Stimulated activated naive CD8-positive, alpha-beta T cell treated with anti-CD3 and anti-CD28 coated beads, Interleukin-15, amount 100 ng/mL, for 72 hours (primary cell): ENCODE data around the gene ILDR1.

Source experiments
- ATAC-seq: fragments of 150-1000 bp; cut with Tn5 transposase; 2 replicates; pipeline ENCODE4 v1.10.0; 2021; ENCODE audit warnings: mild to moderate bottlenecking, moderate library complexity
- DNase-seq, 2 donors: peaks; one replicate each; pipeline ENCODE4 v3.0.0; 2021 to 2022
- H3K27ac Mint-ChIP-seq, 2 donors: one replicate each; pipeline ENCODE4 v1.8.0; 2022; ENCODE audit warnings: mild to moderate bottlenecking in 2 of 2, mixed read lengths in 2 of 2, moderate library complexity in 2 of 2
- H3K27me3 Mint-ChIP-seq: one replicate; pipeline ENCODE4 v1.8.0; 2022; ENCODE audit warnings: mixed read lengths
- H3K4me1 Mint-ChIP-seq: one replicate; pipeline ENCODE4 v1.8.0; 2022; ENCODE audit warnings: mild to moderate bottlenecking, mixed read lengths
- H3K4me3 Mint-ChIP-seq, 2 donors: one replicate each; pipeline ENCODE4 v1.8.0; 2022; ENCODE audit warnings: mild to moderate bottlenecking in 2 of 2, mixed read lengths in 2 of 2, moderate library complexity in 1 of 2
- H3K9me3 Mint-ChIP-seq, 2 donors: one replicate each; pipeline ENCODE4 v1.8.0; 2022; ENCODE audit warnings: mixed read lengths in 2 of 2

Gene ILDR1

DNA sequence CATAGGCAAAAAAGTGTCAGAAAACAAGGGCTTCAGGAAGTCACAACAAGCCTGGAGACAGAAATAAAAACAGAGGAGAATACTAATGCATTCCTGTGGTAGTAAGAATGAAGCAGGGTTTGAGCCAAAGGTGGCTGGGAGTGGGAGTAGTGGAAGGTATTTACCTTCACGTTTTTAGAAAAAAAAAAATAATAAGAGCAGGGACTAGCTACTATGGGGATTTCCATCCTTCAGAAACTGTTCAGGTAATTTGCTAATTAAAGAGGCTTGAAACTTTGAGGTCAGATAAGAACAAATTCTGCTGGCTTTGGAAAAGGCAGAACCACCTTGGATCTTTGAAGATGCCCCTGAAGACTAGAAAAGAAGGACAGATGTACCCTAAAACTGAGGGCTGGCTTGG lies 18.4 kb downstream of the ILDR1 start:
- Mint-ChIP-seq H3K27ac (no peak overlapping the region), H3K4me1 (peaks cover 16% of the 10 kb centered on the region), H3K4me3 (no peak overlapping the region), H3K9me3 (no peaks in the 10 kb centered on the region), H3K27me3 (peaks cover 23% of the 10 kb centered on the region)
- ATAC-seq (no peak), DNase-seq (no peak)

DNA sequence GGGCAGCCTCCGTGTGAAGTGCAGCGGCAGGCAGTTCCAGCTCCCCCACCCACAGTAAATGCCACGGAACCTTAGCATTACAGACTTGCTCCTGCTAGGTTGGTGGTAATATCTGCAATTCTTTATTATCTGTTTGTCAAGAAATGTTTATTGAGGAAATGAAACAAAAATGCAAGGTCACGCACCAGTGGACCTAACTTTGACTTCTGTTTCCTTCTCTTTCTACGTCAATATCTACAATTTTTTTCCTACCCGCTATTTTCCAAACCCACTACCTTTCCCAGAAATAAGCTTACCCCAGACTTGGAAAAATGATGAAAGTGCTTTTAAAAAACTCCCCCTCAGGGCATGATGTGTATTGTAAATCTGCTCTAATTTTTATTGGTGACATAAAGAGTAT lies 18.9 kb downstream of the ILDR1 start:
- ATAC-seq (no peak), DNase-seq (no peak)
- Mint-ChIP-seq H3K4me1 (peaks cover 20% of the 10 kb centered on the region), H3K9me3 (no peaks in the 10 kb centered on the region), H3K27me3 (peaks cover 23% of the 10 kb centered on the region), H3K4me3 (peak overlapping the region in 1 of 2 donors; percentile 6), H3K27ac (no peak overlapping the region)

DNA sequence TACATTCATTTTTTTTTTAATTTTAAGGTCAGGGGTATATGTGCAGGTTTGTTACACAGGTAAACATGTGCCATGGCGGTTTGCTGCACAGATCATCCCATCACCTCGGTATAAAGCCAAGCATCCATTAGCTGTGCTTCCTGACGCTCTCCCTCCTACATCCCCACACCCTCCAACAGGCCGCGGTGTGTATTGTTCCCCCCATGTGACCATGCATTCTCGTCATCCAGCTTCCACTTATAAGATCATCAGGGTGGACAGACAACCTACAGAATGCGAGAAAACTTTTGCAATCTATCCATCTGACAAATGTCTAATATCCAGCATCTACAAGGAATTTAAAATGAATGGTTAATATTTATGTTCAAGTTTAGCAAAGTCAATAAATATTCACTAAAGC lies 19.4 kb downstream of the ILDR1 start:
- ATAC-seq (no peak), DNase-seq (no peak)
- H3K27ac Mint-ChIP-seq = no peak overlapping the region
- H3K9me3 Mint-ChIP-seq = no peaks in the 10 kb centered on the region
- peaks cover 24% of the 10 kb centered on the region for H3K4me1 Mint-ChIP-seq
- no peak overlapping the region for H3K4me3 Mint-ChIP-seq
- peaks cover 23% of the 10 kb centered on the region for H3K27me3 Mint-ChIP-seq

DNA sequence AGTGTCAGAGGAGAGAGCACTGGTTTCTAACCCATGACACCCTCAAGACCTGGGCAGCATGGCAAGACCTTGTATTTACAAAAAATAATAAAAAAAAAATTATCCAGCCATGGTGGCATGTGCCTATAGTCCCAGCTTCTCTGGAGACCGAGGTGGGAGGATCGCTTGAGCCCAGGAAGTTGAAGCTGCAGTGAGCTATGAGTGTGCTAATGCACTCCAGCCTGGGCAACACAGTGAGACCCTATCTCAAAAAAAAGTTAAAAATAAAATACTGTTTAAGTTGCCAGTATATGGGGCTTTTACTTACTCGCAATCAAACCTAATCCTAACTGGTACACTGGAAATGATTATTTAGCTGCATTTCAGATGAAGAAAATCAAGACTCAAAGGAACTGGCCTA lies 20.2 kb downstream of the ILDR1 start:
- peaks cover 24% of the 10 kb centered on the region for H3K4me1 Mint-ChIP-seq
- ATAC-seq = no peak
- H3K4me3 Mint-ChIP-seq = no peak overlapping the region
- no peaks in the 10 kb centered on the region for H3K9me3 Mint-ChIP-seq
- DNase-seq = no peak
- peaks cover 23% of the 10 kb centered on the region for H3K27me3 Mint-ChIP-seq
- no peak overlapping the region for H3K27ac Mint-ChIP-seq

DNA sequence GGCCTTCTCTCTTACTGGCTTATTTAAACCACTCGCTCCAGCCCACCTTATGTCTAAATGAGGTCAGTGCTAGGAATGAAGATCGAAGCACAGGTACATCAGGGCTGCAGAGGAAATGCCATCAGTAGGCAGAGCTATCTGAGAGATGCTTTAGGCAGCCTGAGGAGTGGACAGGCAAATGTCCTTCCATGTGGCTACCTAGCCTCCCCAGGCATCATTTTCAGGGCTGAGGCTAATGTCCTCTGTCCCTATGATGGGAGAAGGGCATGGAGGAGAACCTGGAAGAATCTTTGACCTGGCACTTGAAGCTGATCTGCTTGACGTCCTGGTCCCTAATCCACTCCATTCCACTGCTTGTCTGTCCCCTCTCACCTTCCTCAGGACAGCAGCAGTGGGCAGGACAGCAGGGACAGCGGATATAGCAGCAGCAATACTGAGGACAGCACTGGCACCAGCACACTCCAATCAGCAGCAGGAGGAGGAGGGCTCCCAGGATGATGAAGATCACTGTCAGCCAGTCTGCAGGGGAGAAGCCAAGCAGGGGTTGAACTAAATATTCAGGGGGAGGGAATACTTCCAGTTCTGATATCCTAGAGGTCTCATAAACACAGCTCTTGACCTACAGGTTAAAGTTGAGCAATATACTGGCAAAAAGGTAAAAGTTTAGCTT lies 21.0 kb downstream of the ILDR1 start:
- Mint-ChIP-seq H3K4me3 (no peak overlapping the region), H3K27me3 (peaks cover 23% of the 10 kb centered on the region), H3K27ac (no peak overlapping the region), H3K9me3 (no peaks in the 10 kb centered on the region), H3K4me1 (peaks cover 27% of the 10 kb centered on the region)
- no peak for ATAC-seq
- DNase-seq = no peak

DNA sequence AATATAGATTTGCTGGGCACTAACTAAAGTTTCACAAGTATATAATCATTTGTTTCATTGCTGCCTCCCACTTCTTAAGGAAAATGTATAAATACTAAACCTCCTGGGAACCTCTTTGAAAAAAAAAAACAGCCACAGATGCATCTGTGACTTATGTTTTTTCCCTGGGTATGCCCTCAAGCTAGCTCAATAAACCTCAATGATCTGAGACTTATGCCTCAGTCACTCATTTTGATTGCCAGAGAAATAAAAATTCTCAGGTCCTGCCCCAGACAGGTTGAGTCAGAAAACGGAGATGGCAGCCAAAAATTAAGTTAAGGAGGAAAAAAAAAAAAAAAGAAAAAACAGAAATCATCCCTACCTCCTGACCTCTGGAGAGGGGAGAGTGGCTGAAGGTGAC lies 22.1 kb downstream of the ILDR1 start:
- Mint-ChIP-seq H3K27me3 (peaks cover 23% of the 10 kb centered on the region), H3K27ac (no peak overlapping the region), H3K4me3 (no peak overlapping the region), H3K4me1 (peaks cover 32% of the 10 kb centered on the region), H3K9me3 (no peaks in the 10 kb centered on the region)
- DNase-seq (no peak), ATAC-seq (no peak)

DNA sequence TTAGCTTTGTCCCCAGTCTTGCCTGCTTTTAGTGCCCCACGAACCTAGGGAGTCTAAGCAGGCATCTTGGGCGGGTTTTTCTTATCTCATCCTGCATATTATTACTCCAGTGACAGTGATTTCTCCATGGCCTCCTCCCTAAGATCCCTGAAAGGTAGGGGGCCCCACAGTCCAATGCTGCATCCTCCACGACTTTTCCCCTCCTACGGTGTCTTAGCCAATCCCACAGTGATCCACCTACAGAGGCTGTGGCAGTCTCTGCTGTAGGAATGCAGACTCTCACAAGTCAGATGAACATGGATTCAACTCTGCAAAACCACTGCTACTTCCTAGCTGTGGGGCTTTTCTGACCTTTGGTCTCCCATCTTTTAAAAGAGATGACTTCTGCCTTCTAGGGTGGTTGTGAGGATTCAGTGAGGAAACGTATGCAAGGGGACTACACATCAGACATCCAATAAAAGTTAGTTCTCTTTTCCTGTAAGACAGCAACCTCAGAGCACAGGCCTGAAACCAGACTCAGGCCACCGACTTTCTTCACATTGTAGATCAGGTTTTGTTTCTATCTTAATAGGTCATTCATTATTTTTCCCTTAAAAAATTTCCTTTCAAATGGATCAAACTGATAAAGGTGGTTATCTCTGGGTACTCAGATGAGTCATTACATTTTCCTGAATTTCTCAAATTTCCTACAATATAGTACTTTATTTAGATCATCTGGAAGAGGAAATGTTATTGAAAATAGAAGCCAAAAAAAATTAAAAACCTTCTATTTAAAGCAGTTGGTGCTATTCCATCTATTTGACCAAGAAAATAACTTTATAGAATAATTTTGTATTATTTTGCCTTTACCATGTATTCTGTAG lies 23.2 kb downstream of the ILDR1 start:
- ATAC-seq (no peak), DNase-seq (no peak)
- H3K27me3 Mint-ChIP-seq = peaks cover 23% of the 10 kb centered on the region
- H3K4me1 Mint-ChIP-seq = peaks cover 31% of the 10 kb centered on the region
- no peaks in the 10 kb centered on the region for H3K9me3 Mint-ChIP-seq
- H3K27ac Mint-ChIP-seq = peak overlapping the region in 1 of 2 donors; percentile 27
- no peak overlapping the region for H3K4me3 Mint-ChIP-seq

DNA sequence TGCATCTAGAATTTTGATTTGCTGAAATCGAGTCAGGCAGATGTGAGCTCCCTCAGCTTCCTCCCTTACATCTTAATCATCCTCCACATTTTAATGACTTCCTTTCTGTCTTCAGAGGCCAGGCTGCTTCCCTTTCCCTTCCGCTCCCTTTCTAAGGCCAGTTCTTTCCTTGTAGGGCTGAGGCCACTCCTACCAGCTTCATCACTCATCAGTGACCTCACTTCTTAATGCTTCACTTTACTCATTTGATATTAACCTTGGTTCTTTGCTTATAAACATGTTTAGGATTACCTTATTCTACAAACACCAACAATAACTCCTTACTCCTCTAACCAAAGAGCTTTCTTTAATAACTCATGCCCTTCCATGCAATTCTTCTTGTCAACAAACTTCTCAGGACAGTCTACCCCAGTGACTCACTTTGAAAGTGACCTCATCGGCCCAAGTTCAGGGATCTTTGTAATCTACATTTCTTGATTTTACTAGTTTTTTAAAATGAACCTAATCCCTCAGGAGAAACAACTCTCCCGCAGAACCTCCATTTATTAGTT lies 23.9 kb downstream of the ILDR1 start:
- peak overlapping the region in 1 of 2 donors; percentile 89 for H3K27ac Mint-ChIP-seq
- no peaks in the 10 kb centered on the region for H3K9me3 Mint-ChIP-seq
- DNase-seq (no peak), ATAC-seq (peak; percentile 31)
- H3K4me3 Mint-ChIP-seq = peak overlapping the region in 1 of 2 donors; percentile 9
- peaks cover 25% of the 10 kb centered on the region for H3K4me1 Mint-ChIP-seq
- H3K27me3 Mint-ChIP-seq = peaks cover 16% of the 10 kb centered on the region

DNA sequence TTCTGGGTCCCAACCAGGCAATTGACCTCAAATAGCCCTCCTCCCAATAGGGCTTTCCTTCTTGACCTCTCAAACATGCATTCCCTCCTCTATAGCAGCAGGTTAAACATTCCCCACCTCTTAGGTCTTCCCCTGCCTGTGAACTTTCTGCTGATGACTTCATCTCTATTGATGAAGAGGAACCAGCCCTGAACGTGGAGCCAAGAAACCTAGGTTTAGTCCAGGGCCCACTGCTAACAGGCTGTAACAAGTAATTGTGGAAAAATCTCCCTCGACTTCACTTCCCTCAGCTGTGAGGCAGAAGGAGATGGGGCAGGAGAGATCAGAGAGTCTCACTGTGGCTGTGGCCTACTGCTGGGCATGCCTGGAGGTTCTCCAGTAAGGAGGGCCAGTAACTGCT lies 24.7 kb downstream of the ILDR1 start:
- no peak for DNase-seq
- no peak for ATAC-seq
- Mint-ChIP-seq H3K9me3 (no peaks in the 10 kb centered on the region), H3K27ac (peak overlapping the region; percentile 2 to 34), H3K4me1 (peaks cover 25% of the 10 kb centered on the region), H3K4me3 (no peak overlapping the region), H3K27me3 (peaks cover 9% of the 10 kb centered on the region)

DNA sequence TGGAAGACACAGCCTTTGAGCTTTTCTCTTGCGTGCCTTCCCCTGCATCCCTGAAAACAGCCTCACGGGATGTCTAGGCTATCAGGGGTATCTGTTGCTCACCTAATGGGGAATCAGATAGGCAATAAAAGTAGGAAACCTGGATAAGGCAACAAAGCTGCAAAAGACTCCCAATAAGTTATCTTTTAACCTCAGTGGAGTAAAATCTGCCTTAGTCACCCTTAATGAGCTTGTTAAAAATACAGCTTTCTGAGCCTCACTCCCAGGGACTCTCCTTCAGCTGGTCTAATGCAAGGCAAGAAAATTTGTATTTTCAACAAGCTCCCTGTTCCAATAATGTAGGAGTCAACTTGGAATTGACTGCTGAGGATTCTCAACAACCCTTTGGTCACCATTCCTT lies 25.6 kb downstream of the ILDR1 start:
- Mint-ChIP-seq H3K27ac (peak overlapping the region in 1 of 2 donors; percentile 27), H3K27me3 (peaks cover 7% of the 10 kb centered on the region), H3K4me3 (no peak overlapping the region), H3K9me3 (no peaks in the 10 kb centered on the region), H3K4me1 (peaks cover 25% of the 10 kb centered on the region)
- ATAC-seq (no peak), DNase-seq (no peak)

DNA sequence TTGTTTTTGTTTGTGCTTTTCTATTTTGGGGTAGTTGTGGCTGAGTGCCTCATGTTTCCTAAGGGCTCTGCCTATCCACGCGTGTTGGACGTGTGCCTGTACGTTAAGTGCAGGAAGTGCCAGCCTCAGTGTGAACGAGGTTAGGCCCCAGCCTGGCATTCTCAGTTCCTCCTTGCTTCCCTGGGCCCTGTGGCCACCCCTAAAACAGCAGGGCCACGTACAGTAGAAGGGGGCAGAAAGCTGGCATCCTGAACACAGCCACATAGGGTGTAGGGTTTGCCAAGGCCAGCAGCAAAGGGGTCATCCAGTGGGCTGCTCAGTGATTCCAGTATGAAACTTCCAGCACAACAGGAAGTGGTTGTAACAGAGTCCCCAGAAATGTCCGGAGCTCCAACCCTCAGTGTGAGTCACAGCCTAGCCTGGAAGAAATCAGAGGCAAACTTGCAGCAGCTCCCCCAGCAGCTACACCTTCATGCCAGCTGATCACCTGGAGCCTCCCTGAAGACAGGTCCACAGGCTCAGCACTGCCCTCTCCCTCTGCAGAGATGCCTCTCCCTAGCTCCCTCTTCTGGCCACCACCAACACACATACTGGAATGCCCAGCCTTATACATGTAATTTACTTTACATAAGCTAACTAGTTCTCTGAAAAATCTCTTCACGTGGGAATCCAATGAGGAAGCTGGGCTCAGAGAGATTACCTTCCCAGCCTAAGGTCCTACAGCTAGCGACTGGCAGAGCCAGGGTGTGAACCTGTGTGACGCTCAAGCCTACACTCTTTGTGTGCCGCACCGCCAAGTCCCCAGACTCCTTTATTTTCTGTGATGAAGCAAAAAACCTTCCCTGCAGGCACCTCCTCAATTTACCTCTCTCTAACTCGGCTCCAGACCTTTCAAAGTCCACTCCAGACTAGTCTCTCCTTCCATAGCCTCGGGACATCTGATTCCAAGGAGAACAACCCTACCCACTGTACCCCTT lies 26.6 kb downstream of the ILDR1 start:
- no peaks in the 10 kb centered on the region for H3K9me3 Mint-ChIP-seq
- ATAC-seq = peak; percentile 63
- H3K4me3 Mint-ChIP-seq = no peak overlapping the region
- DNase-seq = peak; percentile 13 to 31
- no peaks in the 10 kb centered on the region for H3K27me3 Mint-ChIP-seq
- peaks cover 25% of the 10 kb centered on the region for H3K4me1 Mint-ChIP-seq
- peak overlapping the region; percentile 7 to 15 for H3K27ac Mint-ChIP-seq

DNA sequence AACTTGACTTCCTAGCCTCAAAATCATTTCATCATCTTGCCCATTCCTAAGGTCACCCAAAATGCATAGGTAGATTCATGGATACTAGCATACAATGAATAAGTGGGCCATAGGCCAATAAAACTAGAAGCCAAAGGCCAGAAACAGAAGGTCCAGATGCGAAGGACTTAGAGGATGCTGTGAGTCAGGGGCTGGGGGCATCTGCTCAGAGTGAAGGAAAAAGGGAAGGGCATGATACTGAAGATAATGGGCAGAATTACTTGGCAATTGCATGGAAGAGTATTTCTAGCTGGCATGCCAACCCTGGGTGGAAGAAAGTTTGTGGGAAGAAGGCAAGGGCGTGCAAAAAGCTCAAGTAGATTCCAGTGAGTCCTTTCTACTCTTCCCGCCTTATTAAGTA lies 27.5 kb downstream of the ILDR1 start:
- peaks cover 25% of the 10 kb centered on the region for H3K4me1 Mint-ChIP-seq
- ATAC-seq = no peak
- no peak overlapping the region for H3K4me3 Mint-ChIP-seq
- H3K9me3 Mint-ChIP-seq = no peaks in the 10 kb centered on the region
- no peaks in the 10 kb centered on the region for H3K27me3 Mint-ChIP-seq
- DNase-seq = no peak
- no peak overlapping the region for H3K27ac Mint-ChIP-seq

DNA sequence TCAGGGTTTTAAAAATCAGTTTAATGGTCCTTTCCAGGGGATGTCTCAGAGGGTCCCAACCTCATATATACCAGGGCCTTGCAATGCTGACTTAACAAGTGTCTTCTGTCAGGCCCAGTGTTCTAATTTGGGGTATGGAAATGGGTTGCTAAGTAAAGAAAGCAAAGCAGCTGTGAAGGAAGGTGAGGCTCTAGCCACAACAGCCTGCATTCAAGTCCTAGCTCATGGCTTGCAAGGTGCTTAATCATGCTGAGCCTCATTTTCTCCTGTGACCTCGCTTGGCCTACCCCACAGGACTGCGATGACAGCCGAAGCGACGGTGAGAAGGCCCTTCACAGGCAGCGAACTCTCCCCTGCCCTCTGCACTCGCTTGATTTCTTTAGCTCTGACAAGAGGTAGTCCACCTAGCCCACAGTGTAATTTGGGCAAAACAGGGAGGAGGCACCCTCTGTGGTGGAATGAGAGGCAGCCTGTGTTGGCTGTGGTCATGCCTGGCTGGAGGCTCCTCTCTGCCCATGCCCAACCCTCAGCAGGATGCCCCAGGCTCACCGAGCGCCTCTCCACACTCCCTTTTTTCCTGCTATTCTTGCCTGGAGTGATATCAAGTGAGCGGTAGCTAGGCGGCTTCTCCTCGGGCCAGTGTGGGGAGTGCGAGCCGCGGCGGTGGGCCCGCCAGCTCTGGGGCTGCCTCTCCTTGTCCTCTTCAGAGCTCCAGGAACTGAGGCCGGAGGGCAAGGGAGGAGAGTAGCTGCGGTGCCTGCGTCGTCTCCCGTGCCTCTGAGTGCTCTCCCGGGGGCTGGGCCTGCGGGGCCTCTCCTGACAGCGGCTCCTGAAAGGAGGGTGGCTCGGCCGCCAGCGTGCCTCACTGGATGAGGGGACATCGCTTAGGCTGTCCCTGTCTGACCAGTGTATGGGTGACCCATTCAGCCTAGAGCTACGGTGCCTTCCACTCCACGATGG lies 29.2 kb downstream of the ILDR1 start:
- peaks cover 14% of the 10 kb centered on the region for H3K4me1 Mint-ChIP-seq
- no peaks in the 10 kb centered on the region for H3K27me3 Mint-ChIP-seq
- H3K4me3 Mint-ChIP-seq = no peak overlapping the region
- H3K9me3 Mint-ChIP-seq = no peaks in the 10 kb centered on the region
- H3K27ac Mint-ChIP-seq = peak overlapping the region in 1 of 2 donors; percentile 42
- DNase-seq (no peak), ATAC-seq (no peak)

DNA sequence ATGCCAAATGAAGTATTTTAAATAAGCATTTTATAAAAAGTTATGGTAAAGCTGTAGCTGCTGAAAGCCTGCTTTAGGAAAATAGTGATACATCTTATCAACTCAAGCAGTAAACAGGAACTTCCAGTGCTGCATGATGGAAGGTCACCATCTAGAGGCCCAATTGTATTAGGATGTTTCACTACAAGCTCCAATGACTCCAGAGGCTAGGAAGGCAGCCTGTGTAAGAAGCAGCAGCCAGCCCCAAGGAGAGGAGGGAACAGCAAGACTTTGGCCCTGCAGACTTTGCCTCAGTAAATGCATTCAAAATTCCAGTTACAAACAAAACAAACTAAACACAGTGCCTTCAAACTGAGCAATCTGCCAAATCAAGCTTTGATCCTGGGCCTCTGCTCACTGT lies 32.1 kb downstream of the ILDR1 start:
- H3K4me1 Mint-ChIP-seq = no peaks in the 10 kb centered on the region
- no peak for DNase-seq
- peaks cover 5 to 7% of the 10 kb centered on the region in 2 donors for H3K9me3 Mint-ChIP-seq
- no peak overlapping the region for H3K27ac Mint-ChIP-seq
- H3K4me3 Mint-ChIP-seq = no peak overlapping the region
- no peak for ATAC-seq
- peaks cover 8% of the 10 kb centered on the region for H3K27me3 Mint-ChIP-seq
